SK-N-SH (cell line): ENCODE results near the gene ROR2. TPM values are rescaled to one million over a fixed set of nuclear protein-coding genes. Genes with fewer than 3 reads are reported as not detected.

ENCODE experiments used
- CTCF ChIA-PET: fragments of 300-600, 350-600 bp; formaldehyde crosslinking; extraction: SDS; loops from one replicate; lab custom pipeline; 2021; lab: Yijun Ruan, JAX
- POLR2A ChIA-PET: fragments of 350-600 bp; sonication (Branson Sonifier 250); formaldehyde crosslinking; extraction: SDS; loops from one replicate; lab custom pipeline; 2020; ENCODE audit warnings: antibody characterized with exemption, inconsistent platforms; lab: Yijun Ruan, JAX
- DNase-seq: peaks from one replicate; pipeline ENCODE4 v3.0.0; 2012
- H2AFZ ChIP-seq: fragments of 200-600 bp; sonication (generic); 2 replicates; pipeline ENCODE4 v1.8.1; 2016; ENCODE audit warnings: antibody characterized with exemption, mild to moderate bottlenecking, low read depth
- H3F3A ChIP-seq: fragments of 200-600 bp; sonication (generic); replicated peaks from 2 replicates; pipeline ENCODE3; 2016; ENCODE audit warnings: antibody characterized with exemption, mild to moderate bottlenecking; ENCODE audit not compliant: insufficient read depth
- H3K27ac ChIP-seq, 2 experiments: fragments of 200-500 bp in 1 of 2; fragments of 200-600 bp in 1 of 2; sonication (Bioruptor generic) in 1 of 2; sonication (generic), shearing (Covaris generic) in 1 of 2; 2 replicates each; pipeline versions ENCODE4 v1.5.1 to v1.6.1; 2014 to 2016; ENCODE audit warnings: low read depth in 2 of 2, inconsistent platforms in 1 of 2, low read length in 1 of 2, mild to moderate bottlenecking in 1 of 2, mixed read lengths in 1 of 2
- H3K27me3 ChIP-seq: fragments of 200-600 bp; sonication (generic), shearing (Covaris generic); 2 replicates; pipeline ENCODE4 v1.6.1; 2016; ENCODE audit warnings: mixed run types; ENCODE audit not compliant: insufficient read depth
- H3K36me3 ChIP-seq, 2 experiments: fragments of 200-500 bp in 1 of 2; fragments of 200-600 bp in 1 of 2; sonication (Bioruptor generic) in 1 of 2; sonication (generic) in 1 of 2; replicated peaks in 1 of 2; 2 replicates each; pipeline versions ENCODE3 to v1.5.1; 2014 to 2016; ENCODE audit warnings: low read length in 1 of 2, mild to moderate bottlenecking in 1 of 2; ENCODE audit not compliant: insufficient read depth in 2 of 2, control insufficient read depth in 1 of 2
- H3K4me1 ChIP-seq, 2 experiments: fragments of 200-500 bp in 1 of 2; fragments of 200-600 bp in 1 of 2; sonication (Bioruptor generic) in 1 of 2; sonication (generic), shearing (Covaris generic) in 1 of 2; 2 replicates each; pipeline versions ENCODE4 v1.5.1 to v1.6.1; 2014 to 2016; ENCODE audit warnings: low read depth in 1 of 2, low read length in 1 of 2, mixed run types in 1 of 2; ENCODE audit not compliant: insufficient read depth in 2 of 2, control insufficient read depth in 1 of 2
- H3K4me2 ChIP-seq: fragments of 200-600 bp; sonication (generic), shearing (Covaris generic); 2 replicates; pipeline ENCODE4 v1.6.1; 2017; ENCODE audit warnings: mixed run types
- H3K4me3 ChIP-seq, 2 experiments: fragments of 200-500 bp in 1 of 2; fragments of 200-600 bp in 1 of 2; sonication (Bioruptor generic) in 1 of 2; sonication (generic), shearing (Covaris generic) in 1 of 2; 2 replicates each; pipeline versions ENCODE4 v1.5.1 to v1.8.1; 2014 to 2016; ENCODE audit warnings: low read depth in 2 of 2, inconsistent platforms in 1 of 2, low read length in 1 of 2, mild to moderate bottlenecking in 1 of 2, mixed read lengths in 1 of 2, moderate library complexity in 1 of 2
- H3K79me2 ChIP-seq: fragments of 200-600 bp; sonication (generic); 2 replicates; pipeline ENCODE4 v1.8.1; 2017; ENCODE audit warnings: mild to moderate bottlenecking; ENCODE audit not compliant: insufficient read depth
- H3K9ac ChIP-seq: fragments of 200-600 bp; sonication (generic); 2 replicates; pipeline ENCODE4 v1.6.1; 2017; ENCODE audit warnings: mixed run types
- H3K9me2 ChIP-seq: fragments of 200-600 bp; sonication (generic); 2 replicates; pipeline ENCODE4 v1.6.1; 2017; ENCODE audit warnings: mixed run types
- H3K9me3 ChIP-seq: fragments of 200-600 bp; sonication (generic); 2 replicates; pipeline ENCODE4 v1.6.1; 2017; ENCODE audit warnings: mixed run types, mild to moderate bottlenecking, moderate library complexity
- H4K20me1 ChIP-seq: fragments of 200-600 bp; sonication (generic); 2 replicates; pipeline ENCODE4 v1.6.1; 2017; ENCODE audit warnings: mild to moderate bottlenecking, mixed run types; ENCODE audit not compliant: insufficient read depth
- CHD2 ChIP-seq: fragments of 150-350 bp; IDR thresholded peaks from 2 replicates; pipeline ENCODE4 v1.6.1; 2018; ENCODE audit warnings: low read length; ENCODE audit not compliant: partially characterized antibody
- ELF1 ChIP-seq: IDR thresholded peaks from 2 replicates; pipeline ENCODE4 v1.4.0; 2012
- EP300 ChIP-seq, 2 experiments: IDR thresholded peaks; 2 replicates each; pipeline versions ENCODE4 v1.4.0 to v1.6.1; 2012; ENCODE audit warnings: borderline replicate concordance in 1 of 2, low read depth in 1 of 2, low read length in 1 of 2
- EZH2phosphoT487 ChIP-seq: fragments of 200-600 bp; sonication (generic); IDR thresholded peaks from 2 replicates; pipeline ENCODE4 v1.6.1; 2017; ENCODE audit warnings: low read depth, mixed run types, mild to moderate bottlenecking, antibody characterized with exemption, moderate library complexity, borderline replicate concordance
- FOXJ3 ChIP-seq: sonication (generic); formaldehyde crosslinking; IDR thresholded peaks from 2 replicates; pipeline ENCODE4 v1.5.1; 2020; ENCODE audit warnings: mild to moderate bottlenecking, missing genetic modification reagents
- FOXM1 ChIP-seq: IDR thresholded peaks from 2 replicates; pipeline ENCODE4 v1.4.0; 2012; ENCODE audit warnings: low read depth, mild to moderate bottlenecking
- GATA2 ChIP-seq: sonication (generic); formaldehyde crosslinking; IDR thresholded peaks from 2 replicates; pipeline ENCODE4 v1.5.0; 2020; ENCODE audit warnings: mild to moderate bottlenecking, missing genetic modification reagents
- MXI1 ChIP-seq: IDR thresholded peaks from 2 replicates; pipeline ENCODE4 v1.6.1; 2012; ENCODE audit warnings: mild to moderate bottlenecking, low read depth, low read length, improper control_type of control experiment
- NFIC ChIP-seq: IDR thresholded peaks from 2 replicates; pipeline ENCODE4 v1.4.0; 2012; ENCODE audit warnings: borderline replicate concordance
- NRF1 ChIP-seq: IDR thresholded peaks from 2 replicates; pipeline ENCODE4 v1.6.1; 2012; ENCODE audit warnings: low read depth, mild to moderate bottlenecking, low read length
- PBX3 ChIP-seq: IDR thresholded peaks from 2 replicates; pipeline ENCODE4; 2012
- POLR2AphosphoS5 ChIP-seq: IDR thresholded peaks from 2 replicates; pipeline ENCODE4 v1.6.1; 2012; ENCODE audit warnings: low read depth, low read length
- RAD21 ChIP-seq: IDR thresholded peaks from 2 replicates; pipeline ENCODE4 v1.6.1; 2012; ENCODE audit warnings: mild to moderate bottlenecking, low read length
- RFX5 ChIP-seq: IDR thresholded peaks from 2 replicates; pipeline ENCODE4 v1.6.1; 2012; ENCODE audit warnings: mild to moderate bottlenecking, improper control_type of control experiment, low read length
- RXRA ChIP-seq: IDR thresholded peaks from 2 replicates; pipeline ENCODE4 v1.4.0; 2012; ENCODE audit warnings: low read depth, mild to moderate bottlenecking, borderline replicate concordance
- SIN3A ChIP-seq: IDR thresholded peaks from 2 replicates; pipeline ENCODE4 v1.6.1; 2012; ENCODE audit warnings: low read depth, mild to moderate bottlenecking, low read length, moderate library complexity, borderline replicate concordance
- TAF1 ChIP-seq: IDR thresholded peaks from 2 replicates; pipeline ENCODE4 v1.6.1; 2012; ENCODE audit warnings: low read depth, mild to moderate bottlenecking, low read length, moderate library complexity, borderline replicate concordance
- TCF12 ChIP-seq: IDR thresholded peaks from 2 replicates; pipeline ENCODE4 v1.4.0; 2012
- WGBS: methylation state at CpG from one replicate; pipeline ENCODE4 v1.1.6; 2017; ENCODE audit warnings: low lambda C conversion rate; 5-methylcytosine and 5-hydroxymethylcytosine counted together
- polyA plus RNA-seq, 3 experiments: library from polyadenylated mRNA; depleted of rRNA; stranded (reverse); fragments of >200 nt; gene quantifications; 2 replicates each; pipeline ENCODE4 v1.2.3, GENCODE V29; 2012
- TF ChIP-seq, protein P1 (sequence below): IDR thresholded peaks from 2 replicates; pipeline ENCODE4 v1.4.0; 2012; ENCODE audit warnings: low read depth
- TF ChIP-seq, protein P2 (sequence below): IDR thresholded peaks from 2 replicates; pipeline ENCODE4 v1.4.0; 2012; ENCODE audit warnings: low read depth, borderline replicate concordance

Gene ROR2
- polyA plus RNA-seq, 1 of the 3 experiments (the other 2 are of a cell fraction), result 0.43 TPM

DNA sequence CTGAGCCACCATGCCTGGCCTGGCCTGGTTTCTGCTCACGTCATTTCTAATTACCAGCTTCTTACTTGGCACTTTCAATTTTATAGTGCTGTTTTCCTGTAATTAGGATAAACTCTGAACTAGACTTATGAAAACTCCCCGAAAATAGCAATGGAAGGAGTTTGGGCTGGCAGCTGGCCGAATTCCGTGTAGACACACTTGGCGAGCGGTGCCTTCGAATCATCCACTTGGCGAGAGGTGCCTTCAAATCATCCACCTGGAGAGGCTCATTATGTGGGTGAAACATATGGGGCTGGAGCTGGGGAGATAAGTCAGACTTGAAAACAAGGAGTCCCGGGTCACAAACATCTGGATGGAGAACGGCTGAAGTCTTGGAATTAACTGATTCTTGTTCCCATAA, 203.7 kb downstream of the ROR2 start (continued):
- TF ChIP-seq, protein P1, sequence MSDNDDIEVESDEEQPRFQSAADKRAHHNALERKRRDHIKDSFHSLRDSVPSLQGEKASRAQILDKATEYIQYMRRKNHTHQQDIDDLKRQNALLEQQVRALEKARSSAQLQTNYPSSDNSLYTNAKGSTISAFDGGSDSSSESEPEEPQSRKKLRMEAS, result no peak
- TF ChIP-seq NFIC, result no peak
- no peak for TF ChIP-seq TCF12
- no peak for TF ChIP-seq SIN3A
- no peak for TF ChIP-seq EP300 (IDR thresholded peaks at IDR 0.05; ENCODE audit: borderline replicate concordance in 1 of 2, low read depth in 1 of 2, low read length in 1 of 2)
- TF ChIP-seq, protein P2, sequence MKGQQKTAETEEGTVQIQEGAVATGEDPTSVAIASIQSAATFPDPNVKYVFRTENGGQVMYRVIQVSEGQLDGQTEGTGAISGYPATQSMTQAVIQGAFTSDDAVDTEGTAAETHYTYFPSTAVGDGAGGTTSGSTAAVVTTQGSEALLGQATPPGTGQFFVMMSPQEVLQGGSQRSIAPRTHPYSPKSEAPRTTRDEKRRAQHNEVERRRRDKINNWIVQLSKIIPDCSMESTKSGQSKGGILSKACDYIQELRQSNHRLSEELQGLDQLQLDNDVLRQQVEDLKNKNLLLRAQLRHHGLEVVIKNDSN, result no peak
- TF ChIP-seq, all 33 proteins: peak for 0

DNA sequence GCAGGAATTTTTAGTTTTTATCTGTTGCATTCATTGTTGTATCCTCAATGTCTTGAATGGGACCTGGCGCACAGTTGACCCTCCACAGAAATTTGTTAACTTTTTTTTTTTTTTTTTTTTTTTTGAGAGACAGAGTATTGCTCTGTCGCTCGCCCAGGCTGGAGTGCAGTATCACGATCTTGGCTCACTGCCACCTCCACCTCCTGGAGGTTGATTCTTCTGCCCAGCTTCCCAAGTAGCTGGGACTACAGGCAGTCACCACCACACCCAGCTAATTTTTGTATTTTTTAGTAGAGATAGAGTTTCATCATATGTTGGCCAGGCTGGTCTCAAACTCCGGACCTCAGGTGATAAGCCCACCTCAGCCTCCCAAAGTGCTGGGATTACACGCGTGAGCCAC, 205.9 kb downstream of the ROR2 start:
- Histone ChIP-seq H3K9me2 (no peaks in the 10 kb centered on the region), H3F3A (no peaks in the 10 kb centered on the region), H3K4me2 (no peak overlapping the region), H3K27me3 (peaks cover 2% of the 10 kb centered on the region; the same call in 1 of the 2 replicates), H2AFZ (no peak overlapping the region), H3K9me3 (no peaks in the 10 kb centered on the region), H3K4me1 (no peaks in the 10 kb centered on the region; a peak in 1 of 4 replicates), H3K9ac (no peak overlapping the region), H3K36me3 (no peaks in the 10 kb centered on the region), H3K4me3 (no peak overlapping the region), H4K20me1 (no peaks in the 10 kb centered on the region), H3K27ac (no peak overlapping the region), H3K79me2 (no peaks in the 10 kb centered on the region)
- ChIA-PET CTCF (no interaction called here), POLR2A (no interaction called here)
- TF ChIP-seq RFX5, result no peak
- TF ChIP-seq NFIC, result no peak
- TF ChIP-seq PBX3, result no peak
- TF ChIP-seq SIN3A, result no peak
- TF ChIP-seq EZH2phosphoT487, result no peak
- no peak for TF ChIP-seq FOXM1
- no peak for TF ChIP-seq FOXJ3 (CRISPR knock-in tag)
- TF ChIP-seq CHD2, result no peak
- no peak for TF ChIP-seq GATA2 (CRISPR knock-in tag)
- TF ChIP-seq POLR2AphosphoS5, result no peak
- no peak for TF ChIP-seq RAD21
- no peak for TF ChIP-seq ELF1
- TF ChIP-seq MXI1, result no peak
- no peak for TF ChIP-seq NRF1
- TF ChIP-seq, protein P1, result no peak
- no peak for TF ChIP-seq RXRA
- no peak for TF ChIP-seq TAF1
- no peak for DNase-seq
- WGBS, result 78% methylated on average over 7 of the region's 7 CpGs
